Caco-2 (cell line): ENCODE results near the gene CTXN1. TPM values are rescaled to one million over a fixed set of nuclear protein-coding genes. Genes with fewer than 3 reads are reported as not detected.

Experiments used
- BruUV-seq: library from RNA; stranded (reverse); fragments of 400-500 nt; replicated peaks from 2 replicates; lab custom pipeline; 2021; lab: Mats Ljungman, UMichigan
- CTCF ChIA-PET: fragments of 300-600 bp; sonication (Branson Sonifier 250); formaldehyde crosslinking; loops from one replicate; lab custom pipeline; 2022; ENCODE audit warnings: antibody characterized with exemption; lab: Charles Lee
- POLR2A ChIA-PET: fragments of 300-600 bp; sonication (Branson Sonifier 250); formaldehyde crosslinking; loops from one replicate; lab custom pipeline; 2022; ENCODE audit warnings: antibody characterized with exemption; lab: Charles Lee
- DNase-seq, 2 experiments: peaks; one replicate each; pipeline versions ENCODE4 v3.0.0 to v3.0.0-alpha.2; 2020 to 2022
- H3K27me3 ChIP-seq: replicated peaks from 2 replicates; pipeline ENCODE4 v1.6.0; 2011; ENCODE audit warnings: low read length; ENCODE audit not compliant: control insufficient read depth, insufficient read depth
- H3K36me3 ChIP-seq: 2 replicates; pipeline ENCODE4 v1.5.1; 2011; ENCODE audit warnings: low read length; ENCODE audit not compliant: control insufficient read depth, insufficient read depth
- H3K4me1 ChIP-seq: fragments of 250-450 bp; sonication (Bioruptor Pico); 2 replicates; pipeline ENCODE4 v1.5.1; 2020; ENCODE audit warnings: mild to moderate bottlenecking
- H3K4me3 ChIP-seq: 2 replicates; pipeline ENCODE4 v1.5.1; 2011; ENCODE audit warnings: low read depth, mild to moderate bottlenecking, control low read depth, low read length
- H3K9me3 ChIP-seq: fragments of 250-450 bp; sonication (Bioruptor Pico); 2 replicates; pipeline ENCODE4 v1.5.1; 2020; ENCODE audit warnings: mild to moderate bottlenecking, moderate library complexity
- H3K27ac Mint-ChIP-seq: one replicate; pipeline ENCODE4 v1.8.0; 2022; ENCODE audit warnings: mixed read lengths; ENCODE audit not compliant: unreplicated experiment
- H3K27me3 Mint-ChIP-seq: one replicate; pipeline ENCODE4 v1.8.0; 2022; ENCODE audit warnings: mixed read lengths; ENCODE audit not compliant: insufficient read depth, unreplicated experiment
- H3K36me3 Mint-ChIP-seq: one replicate; pipeline ENCODE4 v1.8.0; 2022; ENCODE audit warnings: mild to moderate bottlenecking, mixed read lengths; ENCODE audit not compliant: insufficient read depth, unreplicated experiment
- H3K4me1 Mint-ChIP-seq: one replicate; pipeline ENCODE4 v1.8.0; 2022; ENCODE audit warnings: low read depth, mixed read lengths; ENCODE audit not compliant: unreplicated experiment
- H3K4me3 Mint-ChIP-seq: one replicate; pipeline ENCODE4 v1.8.0; 2022; ENCODE audit warnings: mild to moderate bottlenecking, moderate library complexity, mixed read lengths; ENCODE audit not compliant: unreplicated experiment
- H3K9me3 Mint-ChIP-seq: one replicate; pipeline ENCODE4 v1.8.0; 2022; ENCODE audit warnings: mixed read lengths; ENCODE audit not compliant: unreplicated experiment
- intact Hi-C: fragments of 100-400 bp; cut with micrococcal nuclease; formaldehyde crosslinking; loops from one replicate; pipeline ENCODE4 v1.10.0; 2022; ENCODE audit not compliant: unreplicated experiment
- total RNA-seq: library from RNA; stranded (reverse); gene quantifications from 2 replicates; pipeline ENCODE4 v1.2.3, GENCODE V29; 2022
- TF ChIP-seq, protein P1 (sequence below), 2 experiments: fragments of 200-600 bp in 1 of 2; IDR thresholded peaks; 1 replicate in 1 of 2; 2 replicates in 1 of 2; pipeline versions ENCODE4 v1.5.1 to v1.8.0; 2011 to 2022; ENCODE audit warnings: antibody characterized with exemption in 1 of 2, control low read depth in 1 of 2, inconsistent platforms in 1 of 2, low read depth in 1 of 2, low read length in 1 of 2, mild to moderate bottlenecking in 1 of 2, moderate library complexity in 1 of 2; ENCODE audit not compliant: insufficient read depth in 1 of 2, severe bottlenecking in 1 of 2, unreplicated experiment in 1 of 2

The CTXN1 gene
- total RNA-seq, 1 experiment from 2014 or later: 7.4 TPM

DNA sequence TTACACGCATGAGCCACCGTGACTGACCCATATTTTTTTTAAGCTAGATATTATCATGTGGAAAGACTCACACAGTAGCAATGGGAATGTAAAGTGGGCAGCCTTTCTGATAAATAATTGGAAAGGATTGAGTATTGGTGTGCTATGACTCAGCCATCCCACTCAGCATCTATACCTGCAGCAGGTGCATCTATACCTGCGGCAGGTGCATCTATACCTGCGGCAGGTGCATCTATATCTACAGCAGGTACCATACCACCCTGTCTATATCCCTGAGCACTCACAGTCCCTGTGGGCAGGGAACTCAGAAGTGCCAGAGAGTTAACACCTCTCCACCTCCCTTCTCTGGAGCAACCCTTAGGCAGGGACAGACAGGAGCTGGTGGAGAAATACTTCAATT, 42.8 kb downstream of the CTXN1 start:
- POLR2A ChIA-PET: no interaction called here
- TF ChIP-seq, protein P1, sequence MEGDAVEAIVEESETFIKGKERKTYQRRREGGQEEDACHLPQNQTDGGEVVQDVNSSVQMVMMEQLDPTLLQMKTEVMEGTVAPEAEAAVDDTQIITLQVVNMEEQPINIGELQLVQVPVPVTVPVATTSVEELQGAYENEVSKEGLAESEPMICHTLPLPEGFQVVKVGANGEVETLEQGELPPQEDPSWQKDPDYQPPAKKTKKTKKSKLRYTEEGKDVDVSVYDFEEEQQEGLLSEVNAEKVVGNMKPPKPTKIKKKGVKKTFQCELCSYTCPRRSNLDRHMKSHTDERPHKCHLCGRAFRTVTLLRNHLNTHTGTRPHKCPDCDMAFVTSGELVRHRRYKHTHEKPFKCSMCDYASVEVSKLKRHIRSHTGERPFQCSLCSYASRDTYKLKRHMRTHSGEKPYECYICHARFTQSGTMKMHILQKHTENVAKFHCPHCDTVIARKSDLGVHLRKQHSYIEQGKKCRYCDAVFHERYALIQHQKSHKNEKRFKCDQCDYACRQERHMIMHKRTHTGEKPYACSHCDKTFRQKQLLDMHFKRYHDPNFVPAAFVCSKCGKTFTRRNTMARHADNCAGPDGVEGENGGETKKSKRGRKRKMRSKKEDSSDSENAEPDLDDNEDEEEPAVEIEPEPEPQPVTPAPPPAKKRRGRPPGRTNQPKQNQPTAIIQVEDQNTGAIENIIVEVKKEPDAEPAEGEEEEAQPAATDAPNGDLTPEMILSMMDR (IDR thresholded peaks at IDR 0.05; ENCODE audit: insufficient read depth in 1 of 2, low read depth in 1 of 2, low read length in 1 of 2, severe bottlenecking in 1 of 2, unreplicated experiment in 1 of 2): no peak
- no peak overlapping the region for H3K27ac Mint-ChIP-seq

GRCh38 chr19:7881910-7882309, 44.0 kb downstream of the CTXN1 start:
- DNase-seq: no peak
- no peaks in the 10 kb centered on the region for H3K27me3 Mint-ChIP-seq
- H3K9me3 ChIP-seq: no peaks in the 10 kb centered on the region
- BruUV-seq: no TSS peak
- no peaks in the 10 kb centered on the region for H3K36me3 Mint-ChIP-seq
- H3K4me3 ChIP-seq: no peak overlapping the region
- H3K4me3 Mint-ChIP-seq: no peak overlapping the region
- H3K4me1 ChIP-seq: no peaks in the 10 kb centered on the region
- H3K4me1 Mint-ChIP-seq: no peaks in the 10 kb centered on the region
- H3K27ac Mint-ChIP-seq: no peak overlapping the region
- TF ChIP-seq, protein P1 (IDR thresholded peaks at IDR 0.05; ENCODE audit: insufficient read depth in 1 of 2, low read depth in 1 of 2, low read length in 1 of 2, severe bottlenecking in 1 of 2, unreplicated experiment in 1 of 2): no peak
- intact Hi-C loops: no loop called here
- POLR2A ChIA-PET: no interaction called here
- H3K27me3 ChIP-seq: no peaks in the 10 kb centered on the region
- CTCF ChIA-PET: interaction anchor here (0.6 kb wide), 1 partner anchor 1994 kb away, joined by 3 read pairs; no protein-coding TSS in a partner anchor
- no peaks in the 10 kb centered on the region for H3K9me3 Mint-ChIP-seq
- no peaks in the 10 kb centered on the region for H3K36me3 ChIP-seq

More for the DNA sequence above, 42.8 kb downstream of the CTXN1 start:
- no peak overlapping the region for H3K4me3 ChIP-seq
- no peaks in the 10 kb centered on the region for H3K9me3 Mint-ChIP-seq
- intact Hi-C loops: no loop called here
- no peak for DNase-seq
- CTCF ChIA-PET: interaction anchor here (1.3 kb wide), 1 partner anchor 14 kb away, joined by 8 read pairs; no protein-coding TSS in a partner anchor
- H3K27me3 Mint-ChIP-seq: no peaks in the 10 kb centered on the region
- H3K36me3 Mint-ChIP-seq: no peaks in the 10 kb centered on the region
- no peaks in the 10 kb centered on the region for H3K36me3 ChIP-seq
- BruUV-seq: no TSS peak
- H3K4me1 ChIP-seq: peaks cover 7% of the 10 kb centered on the region; the same call in 1 of the 2 replicates
- H3K4me1 Mint-ChIP-seq: no peaks in the 10 kb centered on the region
- no peak overlapping the region for H3K4me3 Mint-ChIP-seq
- no peaks in the 10 kb centered on the region for H3K9me3 ChIP-seq
- no peaks in the 10 kb centered on the region for H3K27me3 ChIP-seq

DNA sequence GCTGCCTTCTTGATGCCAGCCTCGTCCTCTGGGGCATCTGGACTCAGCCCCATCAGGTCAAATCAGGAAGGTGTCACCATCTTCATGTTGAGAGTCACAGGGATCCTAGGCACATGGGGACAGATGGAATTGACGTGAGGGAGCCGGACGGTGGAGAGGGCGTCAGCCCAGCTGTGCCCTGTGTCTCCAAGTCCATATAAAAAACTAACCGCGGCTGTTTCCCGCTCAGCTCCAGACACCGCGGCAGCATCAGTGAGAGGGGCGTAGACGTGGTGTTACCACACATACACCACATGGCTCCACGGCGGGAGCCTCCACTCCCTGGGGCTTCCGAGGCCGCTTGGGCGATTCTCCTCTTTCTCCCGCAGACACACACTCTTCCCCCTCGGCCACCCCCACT, 46.1 kb downstream of the CTXN1 start:
- Mint-ChIP-seq H3K27ac (no peak overlapping the region), H3K27me3 (no peaks in the 10 kb centered on the region), H3K9me3 (no peaks in the 10 kb centered on the region), H3K36me3 (no peaks in the 10 kb centered on the region), H3K4me3 (no peak overlapping the region), H3K4me1 (no peaks in the 10 kb centered on the region)
- ChIA-PET POLR2A (interaction anchor here (0.5 kb wide), 1 partner anchor 182 kb away, joined by 3 read pairs; no protein-coding TSS in a partner anchor), CTCF (interaction anchor here (1.2 kb wide), 1 partner anchor 10 kb away, joined by 5 read pairs; no protein-coding TSS in a partner anchor)
- DNase-seq: no peak
- H3K4me1 ChIP-seq: peaks cover under 1% of the 10 kb centered on the region; the same call in 1 of the 2 replicates
- H3K27me3 ChIP-seq: no peaks in the 10 kb centered on the region
- TF ChIP-seq, protein P1 (IDR thresholded peaks at IDR 0.05; ENCODE audit: insufficient read depth in 1 of 2, low read depth in 1 of 2, low read length in 1 of 2, severe bottlenecking in 1 of 2, unreplicated experiment in 1 of 2): no peak
- no peaks in the 10 kb centered on the region for H3K36me3 ChIP-seq
- no TSS peak for BruUV-seq
- no peaks in the 10 kb centered on the region for H3K9me3 ChIP-seq
- H3K4me3 ChIP-seq: no peak overlapping the region
- intact Hi-C loops: no loop called here
